GM12875 (cell line): ENCODE data around the gene CTRB2.

ENCODE experiments used
- H3K4me3 ChIP-seq: one replicate; pipeline ENCODE4 v1.5.1; 2011; ENCODE audit warnings: low read depth, low read length, control low read depth
- CTCF ChIP-seq: IDR thresholded peaks from 2 replicates; pipeline ENCODE4 v1.5.1; 2011; ENCODE audit warnings: low read depth, mild to moderate bottlenecking, control low read depth, inconsistent platforms, low read length, moderate library complexity, borderline replicate concordance; ENCODE audit not compliant: insufficient read depth

Gene CTRB2

DNA sequence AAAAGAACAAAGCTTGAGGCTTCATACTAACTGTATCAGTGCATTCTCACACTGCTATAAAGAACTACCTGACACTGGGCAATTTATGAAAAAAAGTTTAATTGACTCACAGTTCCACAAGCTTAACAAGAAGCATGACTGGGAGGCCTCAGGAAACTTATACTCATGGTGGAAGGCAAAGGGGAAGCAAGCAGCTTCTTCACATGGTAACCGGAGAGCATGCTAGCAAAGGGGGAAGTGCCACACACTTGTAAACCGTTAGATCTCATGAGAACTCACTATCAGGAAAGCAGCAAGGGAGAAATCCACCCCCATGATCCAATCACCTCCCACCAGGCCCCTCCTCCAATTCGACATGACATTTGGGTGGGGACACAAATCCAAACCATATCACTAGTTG lies 25.3 kb downstream of the CTRB2 start:
- no peak for TF ChIP-seq CTCF

GRCh38 chr16:75179208-75179607 lies 27.8 kb downstream of the CTRB2 start:
- no peak overlapping the region for H3K4me3 ChIP-seq
- no peak for TF ChIP-seq CTCF

More for the DNA sequence above, 25.3 kb downstream of the CTRB2 start:
- no peak overlapping the region for H3K4me3 ChIP-seq

DNA sequence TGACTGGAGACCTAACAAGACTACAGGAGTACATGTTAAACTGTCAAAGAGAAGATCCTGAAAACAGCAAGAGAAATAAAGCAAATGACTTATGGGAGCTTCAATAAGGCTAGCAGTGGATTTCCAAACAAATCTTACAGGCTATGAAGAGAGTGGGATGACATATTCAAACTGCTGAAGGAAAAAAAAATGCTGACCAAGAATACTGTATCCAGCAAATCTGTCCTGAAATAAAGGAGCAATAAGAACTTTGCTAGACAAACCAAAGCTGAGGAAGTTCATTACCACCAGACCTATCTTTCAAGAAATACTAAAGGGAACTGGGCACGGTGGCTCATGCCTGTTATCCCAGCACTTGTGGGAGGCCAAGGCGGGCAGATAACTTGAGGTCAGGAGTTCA lies 30.0 kb downstream of the CTRB2 start:
- TF ChIP-seq CTCF = no peak

DNA sequence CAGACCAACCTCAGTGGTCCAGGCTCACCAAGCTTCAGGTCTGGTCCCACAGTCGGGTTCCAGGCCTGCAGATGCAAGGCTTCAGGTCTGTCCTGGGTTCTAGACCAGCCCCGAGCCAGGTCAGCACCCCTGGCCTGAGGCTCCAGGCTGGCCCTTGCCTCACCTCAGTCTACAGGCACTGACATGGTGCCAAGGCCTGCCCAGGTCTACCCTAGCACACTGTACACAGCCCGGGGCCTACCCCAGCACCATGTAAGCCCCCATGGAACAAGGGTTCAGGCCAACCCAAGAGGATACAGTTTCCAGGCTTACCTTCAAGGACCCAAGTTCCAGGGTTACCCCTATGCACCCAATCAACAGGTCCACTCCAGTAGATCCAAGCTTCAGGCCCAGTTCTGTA lies 31.9 kb downstream of the CTRB2 start:
- no peak for TF ChIP-seq CTCF
- no peak overlapping the region for H3K4me3 ChIP-seq

More for the DNA sequence above, 30.0 kb downstream of the CTRB2 start:
- H3K4me3 ChIP-seq = no peak overlapping the region

DNA sequence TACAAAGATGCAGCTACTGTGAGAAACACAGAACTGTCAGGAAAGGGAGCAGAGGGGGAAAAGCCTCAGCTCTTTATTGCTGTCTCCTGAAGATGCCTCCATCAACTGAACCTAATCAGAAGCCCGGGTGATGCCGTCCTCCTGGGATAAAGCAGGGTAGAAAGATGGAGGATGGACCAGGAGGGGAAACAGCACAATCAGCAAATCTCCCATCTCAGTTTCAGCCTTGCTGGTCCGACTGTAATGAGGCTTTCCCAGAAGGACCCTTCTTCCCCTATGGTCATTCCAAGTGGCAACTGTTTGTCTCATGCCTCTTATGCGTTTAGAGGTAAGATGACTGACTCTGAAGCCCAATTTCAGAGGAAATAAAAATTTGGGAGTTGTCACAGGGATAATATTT lies 34.4 kb downstream of the CTRB2 start:
- TF ChIP-seq CTCF = no peak
- no peak overlapping the region for H3K4me3 ChIP-seq

DNA sequence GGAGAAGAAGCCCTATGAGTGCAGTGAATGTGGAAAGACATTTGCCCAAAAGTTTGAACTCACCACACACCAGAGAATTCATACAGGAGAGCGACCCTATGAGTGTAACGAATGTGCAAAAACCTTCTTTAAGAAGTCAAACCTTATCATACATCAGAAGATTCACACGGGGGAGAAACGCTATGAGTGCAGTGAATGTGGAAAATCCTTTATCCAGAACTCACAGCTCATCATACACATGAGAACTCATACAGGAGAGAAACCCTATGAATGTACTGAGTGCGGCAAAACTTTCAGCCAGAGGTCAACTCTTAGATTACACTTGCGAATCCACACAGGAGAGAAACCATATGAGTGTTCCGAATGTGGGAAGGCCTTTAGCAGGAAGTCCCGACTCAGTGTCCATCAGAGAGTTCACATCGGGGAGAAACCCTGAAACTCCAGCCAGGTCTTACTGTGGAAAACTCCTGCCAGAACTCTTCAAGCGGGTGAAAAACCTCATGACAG lies 37.0 kb downstream of the CTRB2 start:
- TF ChIP-seq CTCF = no peak
- H3K4me3 ChIP-seq = no peak overlapping the region

GRCh38 chr16:75160386-75160785 lies 46.6 kb downstream of the CTRB2 start:
- H3K4me3 ChIP-seq = no peak overlapping the region
- no peak for TF ChIP-seq CTCF
